ENCODE results near the gene BBS2. TPM values are rescaled to one million over a fixed set of nuclear protein-coding genes. Genes with fewer than 3 reads are reported as not detected.

BBS2 gene
- total RNA-seq, 4 donors from 2014 or later = 29.4 to 51.2 (median 45.5) TPM

DNA sequence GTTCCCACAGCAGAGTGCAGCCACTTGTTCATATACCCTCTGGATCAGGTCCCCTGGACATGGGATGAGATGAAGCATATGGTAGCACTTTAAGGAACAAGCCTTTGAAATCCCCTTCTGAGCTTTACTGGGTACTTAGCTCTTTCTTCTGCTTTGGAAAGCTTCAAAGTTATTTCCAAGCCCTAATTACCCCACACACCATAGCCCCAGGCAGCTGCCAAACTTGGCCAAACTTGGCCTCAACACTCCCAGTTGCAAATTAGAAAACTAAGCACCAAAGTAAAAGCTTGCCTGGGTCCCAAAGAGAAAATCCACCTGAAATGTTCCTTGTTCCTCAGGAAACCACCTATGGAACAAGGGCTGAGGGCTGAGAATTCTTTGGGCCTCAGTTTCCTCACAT, 29.3 kb upstream of the BBS2 start:
- Histone ChIP-seq H3K4me1 (peaks cover 0 to 13% (median 7%) of the 10 kb centered on the region in 3 donors), H3K27ac (peak overlapping the region in 1 of 4 donors; percentile 53), H3K9me3 (no peaks in the 10 kb centered on the region), H3K27me3 (peaks cover 14% of the 10 kb centered on the region), H3K36me3 (no peaks in the 10 kb centered on the region), H3K4me3 (no peak overlapping the region)
- ATAC-seq = no peak
- no peak for TF ChIP-seq POLR2AphosphoS5 (IDR thresholded peaks at IDR 0.05)
- no peak for TF ChIP-seq EP300 (IDR thresholded peaks at IDR 0.05)
- no peak for TF ChIP-seq POLR2A (IDR thresholded peaks at IDR 0.05)
- TF ChIP-seq, protein P1, sequence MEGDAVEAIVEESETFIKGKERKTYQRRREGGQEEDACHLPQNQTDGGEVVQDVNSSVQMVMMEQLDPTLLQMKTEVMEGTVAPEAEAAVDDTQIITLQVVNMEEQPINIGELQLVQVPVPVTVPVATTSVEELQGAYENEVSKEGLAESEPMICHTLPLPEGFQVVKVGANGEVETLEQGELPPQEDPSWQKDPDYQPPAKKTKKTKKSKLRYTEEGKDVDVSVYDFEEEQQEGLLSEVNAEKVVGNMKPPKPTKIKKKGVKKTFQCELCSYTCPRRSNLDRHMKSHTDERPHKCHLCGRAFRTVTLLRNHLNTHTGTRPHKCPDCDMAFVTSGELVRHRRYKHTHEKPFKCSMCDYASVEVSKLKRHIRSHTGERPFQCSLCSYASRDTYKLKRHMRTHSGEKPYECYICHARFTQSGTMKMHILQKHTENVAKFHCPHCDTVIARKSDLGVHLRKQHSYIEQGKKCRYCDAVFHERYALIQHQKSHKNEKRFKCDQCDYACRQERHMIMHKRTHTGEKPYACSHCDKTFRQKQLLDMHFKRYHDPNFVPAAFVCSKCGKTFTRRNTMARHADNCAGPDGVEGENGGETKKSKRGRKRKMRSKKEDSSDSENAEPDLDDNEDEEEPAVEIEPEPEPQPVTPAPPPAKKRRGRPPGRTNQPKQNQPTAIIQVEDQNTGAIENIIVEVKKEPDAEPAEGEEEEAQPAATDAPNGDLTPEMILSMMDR (IDR thresholded peaks at IDR 0.05) = no peak

DNA sequence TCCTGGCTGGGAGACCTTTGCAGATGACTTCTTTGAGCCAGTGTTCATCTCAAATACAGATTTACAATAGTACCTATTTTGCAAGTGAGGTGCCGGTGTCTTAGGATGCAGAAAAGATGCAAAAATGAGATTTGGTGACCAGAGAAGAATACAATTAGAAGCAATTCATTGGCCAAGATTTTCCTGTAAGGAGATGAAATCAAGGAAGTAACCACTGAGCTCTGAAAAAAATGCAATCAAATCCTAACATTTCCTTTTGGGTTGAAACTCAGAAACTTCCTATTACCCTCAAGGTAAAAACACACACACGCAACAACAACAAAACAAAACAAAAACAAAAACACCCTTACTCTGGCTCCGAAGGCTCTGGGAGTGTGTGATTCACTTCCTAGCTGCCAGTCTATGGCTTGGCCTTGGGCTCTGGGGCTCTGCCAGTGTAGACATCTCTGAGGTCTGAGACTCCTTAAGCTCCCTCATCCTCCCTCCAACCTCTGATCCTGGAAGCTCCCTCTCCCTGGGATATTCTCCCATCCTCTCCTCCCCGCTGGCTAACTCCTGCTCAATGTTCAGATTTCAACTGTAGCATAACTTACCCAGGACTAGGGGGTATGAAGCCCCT, 28.2 kb upstream of the BBS2 start:
- no peaks in the 10 kb centered on the region for H3K36me3 ChIP-seq
- TF ChIP-seq EP300 (IDR thresholded peaks at IDR 0.05) (no peak), POLR2A (IDR thresholded peaks at IDR 0.05) (no peak), POLR2AphosphoS5 (IDR thresholded peaks at IDR 0.05) (no peak)
- TF ChIP-seq, protein P1 (IDR thresholded peaks at IDR 0.05) = no peak
- 49 to 84% methylated on average over 3 of the region's 4 CpGs for WGBS, 2 donors (ENCODE audit: low coverage in 1 of 2)
- no peak for ATAC-seq
- peaks cover 14% of the 10 kb centered on the region for H3K27me3 ChIP-seq
- H3K27ac ChIP-seq = peak overlapping the region in 3 of 4 donors; percentile 24 to 53 (median 31)
- no peaks in the 10 kb centered on the region for H3K9me3 ChIP-seq
- H3K4me3 ChIP-seq = no peak overlapping the region
- H3K4me1 ChIP-seq = peaks cover 0 to 13% (median 7%) of the 10 kb centered on the region in 3 donors

DNA sequence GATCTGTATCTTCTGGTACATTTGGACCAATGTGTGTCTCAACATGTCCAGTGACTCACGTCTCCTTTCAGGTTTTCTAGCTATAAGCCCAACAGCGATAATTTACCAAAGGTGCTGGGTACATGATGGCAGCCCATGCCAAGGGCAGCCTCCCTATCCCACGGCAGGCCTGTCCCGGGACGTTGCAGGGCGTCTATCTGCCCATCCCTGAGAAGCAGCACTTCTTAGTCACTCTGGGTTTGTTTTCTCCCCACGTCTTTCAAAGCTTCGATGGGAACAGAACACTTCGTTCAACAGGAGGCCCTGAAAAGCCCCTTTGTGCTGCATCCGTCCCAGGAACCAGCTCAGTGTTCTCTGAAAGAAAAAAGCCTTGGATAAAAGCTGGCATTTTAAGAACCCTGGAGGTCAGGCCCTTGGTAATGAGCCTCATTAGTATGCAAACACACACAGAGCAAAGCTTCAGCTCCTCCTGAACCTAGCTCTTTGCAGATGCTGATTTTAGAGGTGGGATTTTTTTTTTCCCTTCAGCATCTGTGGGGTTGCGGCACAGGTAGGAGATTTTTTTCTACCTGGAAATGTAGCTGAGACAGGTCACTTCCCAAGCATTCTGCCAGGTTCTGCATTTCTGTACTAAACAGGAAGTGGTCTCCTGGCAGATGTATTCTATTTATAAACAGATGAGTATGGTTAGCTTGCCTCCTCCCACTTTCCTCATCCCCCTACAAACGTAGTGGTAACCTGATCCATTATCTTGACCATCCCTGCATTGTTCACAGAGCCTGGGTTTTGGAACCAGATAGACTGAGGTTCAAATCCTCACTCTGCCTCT, 27.5 kb upstream of the BBS2 start:
- peak overlapping the region in 3 of 4 donors; percentile 44 to 65 (median 53) for H3K27ac ChIP-seq
- H3K4me1 ChIP-seq = peaks cover 0 to 11% (median 5%) of the 10 kb centered on the region in 3 donors
- peaks cover 14% of the 10 kb centered on the region for H3K27me3 ChIP-seq
- H3K4me3 ChIP-seq = no peak overlapping the region
- ATAC-seq = peak; percentile 50
- H3K9me3 ChIP-seq = no peaks in the 10 kb centered on the region
- no peaks in the 10 kb centered on the region for H3K36me3 ChIP-seq
- 31 to 40% methylated on average over 2 to 9 of the region's 12 CpGs for WGBS, 2 donors (ENCODE audit: low coverage in 1 of 2)
- TF ChIP-seq, protein P1 (IDR thresholded peaks at IDR 0.05) = no peak
- TF ChIP-seq POLR2AphosphoS5 (IDR thresholded peaks at IDR 0.05) = peak; percentile 19
- TF ChIP-seq EP300 (IDR thresholded peaks at IDR 0.05) = no peak

DNA sequence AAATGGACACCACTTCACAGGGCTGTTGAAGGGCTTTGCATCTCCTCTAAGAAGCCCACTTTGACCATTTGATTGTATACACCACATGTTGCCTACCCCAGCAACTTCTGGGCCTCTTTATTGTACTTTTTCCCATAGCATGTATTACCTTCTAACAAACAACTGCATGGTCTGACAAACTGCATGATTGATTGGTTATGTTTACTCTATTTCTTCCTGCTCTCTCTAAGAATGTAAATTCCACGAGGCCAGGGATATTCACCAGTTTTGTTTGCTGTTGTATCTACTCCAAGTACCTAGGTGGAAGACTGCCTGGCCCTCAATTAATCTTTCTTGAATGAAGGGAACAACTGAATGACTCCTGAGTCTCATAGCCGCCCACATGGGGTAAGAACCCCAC, 22.2 kb upstream of the BBS2 start:
- ATAC-seq = no peak
- Histone ChIP-seq H3K4me3 (no peak overlapping the region), H3K36me3 (no peaks in the 10 kb centered on the region), H3K27me3 (peaks cover 17% of the 10 kb centered on the region), H3K9me3 (no peaks in the 10 kb centered on the region), H3K27ac (no peak overlapping the region), H3K4me1 (no peaks in the 10 kb centered on the region)
- 13 to 58% methylated on average over 1 to 2 of the region's 2 CpGs for WGBS, 2 donors (ENCODE audit: low coverage in 1 of 2)
- TF ChIP-seq, protein P1 (IDR thresholded peaks at IDR 0.05) = no peak
- TF ChIP-seq POLR2A (IDR thresholded peaks at IDR 0.05) (no peak), EP300 (IDR thresholded peaks at IDR 0.05) (no peak), POLR2AphosphoS5 (IDR thresholded peaks at IDR 0.05) (no peak)
